GM12878 (cell line): ENCODE results near the gene CREBRF. TPM values are rescaled to one million over a fixed set of nuclear protein-coding genes. Genes with fewer than 3 reads are reported as not detected.

ENCODE experiments used
- BCL11A ChIP-seq: IDR thresholded peaks from 2 replicates; pipeline ENCODE4 v1.6.1; 2011; ENCODE audit warnings: low read depth, low read length
- CBX5 ChIP-seq: sonication (generic); IDR thresholded peaks from 2 replicates; pipeline ENCODE4 v1.6.1; 2016; ENCODE audit warnings: low read depth, moderate library complexity, mild to moderate bottlenecking, inconsistent platforms
- CREM ChIP-seq: IDR thresholded peaks from 2 replicates; pipeline ENCODE4 v1.6.1; 2014; ENCODE audit warnings: antibody characterized with exemption, low read depth
- DPF2 ChIP-seq: fragments of 450-650 bp; IDR thresholded peaks from 2 replicates; pipeline ENCODE4 v1.6.1; 2017; ENCODE audit warnings: mild to moderate bottlenecking
- HDAC2 ChIP-seq: fragments of 200-600 bp; sonication (generic); IDR thresholded peaks from 2 replicates; pipeline ENCODE4 v1.6.1; 2017
- HDAC6 ChIP-seq: fragments of 200-600 bp; sonication (generic); IDR thresholded peaks from one replicate; pipeline ENCODE4 v1.8.0; 2017; ENCODE audit warnings: antibody characterized with exemption; ENCODE audit not compliant: unreplicated experiment
- HSF1 ChIP-seq: fragments of 150-350 bp; IDR thresholded peaks from 2 replicates; pipeline ENCODE4 v1.6.1; 2014; ENCODE audit warnings: mild to moderate bottlenecking, low read depth, low read length
- JUNB ChIP-seq: IDR thresholded peaks from 2 replicates; pipeline ENCODE4 v1.6.1; 2016; ENCODE audit warnings: antibody characterized with exemption, mild to moderate bottlenecking
- KAT2A ChIP-seq: conservative IDR thresholded peaks from 2 replicates; pipeline ENCODE4 v1.6.1; 2011; ENCODE audit warnings: low read depth, low read length; ENCODE audit not compliant: control insufficient read depth
- PAX8 ChIP-seq: fragments of 450-650 bp; IDR thresholded peaks from 2 replicates; pipeline ENCODE4 v1.6.1; 2017; ENCODE audit warnings: mild to moderate bottlenecking, moderate library complexity
- RB1 ChIP-seq: fragments of 450-650 bp; formaldehyde crosslinking; IDR thresholded peaks from 2 replicates; pipeline ENCODE4 v1.6.1; 2017; ENCODE audit warnings: mild to moderate bottlenecking, borderline replicate concordance
- RELA ChIP-seq: fragments of 450-650 bp; IDR thresholded peaks from 2 replicates; pipeline ENCODE4 v1.8.0; 2014; ENCODE audit warnings: borderline replicate concordance; ENCODE audit not compliant: partially characterized antibody
- REST ChIP-seq: IDR thresholded peaks from 2 replicates; pipeline ENCODE4 v1.6.1; 2012; ENCODE audit warnings: mild to moderate bottlenecking, low read depth, low read length
- SMC3 ChIP-seq: IDR thresholded peaks from 2 replicates; pipeline ENCODE4 v1.6.1; 2011; ENCODE audit warnings: low read length, improper control_type of control experiment, borderline replicate concordance
- SREBF2 ChIP-seq: IDR thresholded peaks from 2 replicates; pipeline ENCODE4 v1.6.1; 2012; ENCODE audit warnings: mild to moderate bottlenecking, low read length
- TAF1 ChIP-seq: IDR thresholded peaks from 2 replicates; pipeline ENCODE4 v1.6.1; 2011; ENCODE audit warnings: mild to moderate bottlenecking, low read depth, low read length, borderline replicate concordance
- YY1 ChIP-seq: IDR thresholded peaks from 2 replicates; pipeline ENCODE4 v1.6.1; 2011; ENCODE audit warnings: low read depth, mild to moderate bottlenecking, low read length
- ZNF217 ChIP-seq: fragments of 450-650 bp; IDR thresholded peaks from 2 replicates; pipeline ENCODE4 v1.6.1; 2017; ENCODE audit warnings: antibody characterized with exemption, mild to moderate bottlenecking
- polyA plus RNA-seq, 11 experiments: library from polyadenylated mRNA; depleted of rRNA in 4 of 11; unstranded in 6 of 11; stranded (reverse) in 5 of 11; fragments of >200 nt; fragmentation: Nextera tagmentation in 4 of 11; fragmentation: Illumina TruSeq in 1 of 11; extraction: Ambion mirVana in 4 of 11; extraction: Trizol in 1 of 11; gene quantifications; 1 replicate in 1 of 11; 2 replicates in 10 of 11; pipeline versions ENCODE4 v1.2.1 to v1.2.3, GENCODE V29; 2011 to 2016; ENCODE audit warnings: inconsistent platforms in 2 of 11, missing spikeins in 2 of 11, low read depth in 1 of 11
- total RNA-seq, 4 experiments: library from RNA; depleted of rRNA in 3 of 4; stranded (reverse); fragments of >200 nt in 3 of 4; fragmentation: Illumina TruSeq in 1 of 4; extraction: Trizol in 1 of 4; gene quantifications; 2 replicates each; pipeline versions ENCODE4 v1.2.1 to v1.2.3, GENCODE V29; 2013 to 2021
- TF ChIP-seq, protein P1 (sequence below): fragments of 450-650 bp; formaldehyde crosslinking; IDR thresholded peaks from 2 replicates; pipeline ENCODE4 v1.4.0; 2022; ENCODE audit warnings: mild to moderate bottlenecking, moderate library complexity
- TF ChIP-seq, protein P2 (sequence below): fragments of 450-650 bp; IDR thresholded peaks from 2 replicates; pipeline ENCODE4 v1.6.1; 2016; ENCODE audit warnings: mild to moderate bottlenecking
- TF ChIP-seq, protein P3 (sequence below): IDR thresholded peaks from 2 replicates; pipeline ENCODE4 v1.6.1; 2011; ENCODE audit warnings: low read depth, mild to moderate bottlenecking, low read length, moderate library complexity, borderline replicate concordance; ENCODE audit errors: extremely low read depth

The CREBRF gene
- total and polyA plus RNA-seq, 10 of the 15 experiments (the other 5 are each of a cell fraction or from before 2014, with no cell fraction given), result 1.2 to 12.7 (median 3.9) TPM

- TF ChIP-seq PAX8 (no peak), CREM (peak; percentile 62; the same call in 1 of the 2 replicates), RELA (peak; percentile 51), CBX5 (no peak; the same call in 1 of the 2 replicates), KAT2A (no peak), ZNF217 (no peak), TAF1 (no peak), HSF1 (no peak), SMC3 (no peak), RB1 (no peak), HDAC2 (no peak), SREBF2 (no peak), JUNB (no peak; the same call in 1 of the 2 replicates), BCL11A (peak; percentile 12; the same call in 1 of the 2 replicates), YY1 (0 out of 2 replicates have a peak, but pooled peaks have one; percentile 31), HDAC6 (no peak), DPF2 (peak; percentile 77), REST (no peak)
- TF ChIP-seq, protein P1, sequence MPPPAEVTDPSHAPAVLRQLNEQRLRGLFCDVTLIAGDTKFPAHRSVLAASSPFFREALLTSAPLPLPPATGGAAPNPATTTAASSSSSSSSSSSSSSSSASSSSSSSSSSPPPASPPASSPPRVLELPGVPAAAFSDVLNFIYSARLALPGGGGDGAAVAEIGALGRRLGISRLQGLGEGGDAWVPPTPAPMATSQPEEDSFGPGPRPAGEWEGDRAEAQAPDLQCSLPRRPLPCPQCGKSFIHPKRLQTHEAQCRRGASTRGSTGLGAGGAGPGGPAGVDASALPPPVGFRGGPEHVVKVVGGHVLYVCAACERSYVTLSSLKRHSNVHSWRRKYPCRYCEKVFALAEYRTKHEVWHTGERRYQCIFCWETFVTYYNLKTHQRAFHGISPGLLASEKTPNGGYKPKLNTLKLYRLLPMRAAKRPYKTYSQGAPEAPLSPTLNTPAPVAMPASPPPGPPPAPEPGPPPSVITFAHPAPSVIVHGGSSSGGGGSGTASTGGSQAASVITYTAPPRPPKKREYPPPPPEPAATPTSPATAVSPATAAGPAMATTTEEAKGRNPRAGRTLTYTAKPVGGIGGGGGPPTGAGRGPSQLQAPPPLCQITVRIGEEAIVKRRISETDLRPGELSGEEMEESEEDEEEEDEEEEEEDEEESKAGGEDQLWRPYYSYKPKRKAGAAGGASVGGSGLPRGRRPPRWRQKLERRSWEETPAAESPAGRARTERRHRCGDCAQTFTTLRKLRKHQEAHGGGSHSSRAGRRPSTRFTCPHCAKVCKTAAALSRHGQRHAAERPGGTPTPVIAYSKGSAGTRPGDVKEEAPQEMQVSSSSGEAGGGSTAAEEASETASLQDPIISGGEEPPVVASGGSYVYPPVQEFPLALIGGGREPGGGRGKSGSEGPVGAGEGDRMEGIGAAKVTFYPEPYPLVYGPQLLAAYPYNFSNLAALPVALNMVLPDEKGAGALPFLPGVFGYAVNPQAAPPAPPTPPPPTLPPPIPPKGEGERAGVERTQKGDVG (CRISPR knock-in tag), result no peak
- TF ChIP-seq, protein P2, sequence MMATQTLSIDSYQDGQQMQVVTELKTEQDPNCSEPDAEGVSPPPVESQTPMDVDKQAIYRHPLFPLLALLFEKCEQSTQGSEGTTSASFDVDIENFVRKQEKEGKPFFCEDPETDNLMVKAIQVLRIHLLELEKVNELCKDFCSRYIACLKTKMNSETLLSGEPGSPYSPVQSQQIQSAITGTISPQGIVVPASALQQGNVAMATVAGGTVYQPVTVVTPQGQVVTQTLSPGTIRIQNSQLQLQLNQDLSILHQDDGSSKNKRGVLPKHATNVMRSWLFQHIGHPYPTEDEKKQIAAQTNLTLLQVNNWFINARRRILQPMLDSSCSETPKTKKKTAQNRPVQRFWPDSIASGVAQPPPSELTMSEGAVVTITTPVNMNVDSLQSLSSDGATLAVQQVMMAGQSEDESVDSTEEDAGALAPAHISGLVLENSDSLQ, result 0 out of 2 replicates have a peak, but pooled peaks have one; percentile 20
- TF ChIP-seq, protein P3, sequence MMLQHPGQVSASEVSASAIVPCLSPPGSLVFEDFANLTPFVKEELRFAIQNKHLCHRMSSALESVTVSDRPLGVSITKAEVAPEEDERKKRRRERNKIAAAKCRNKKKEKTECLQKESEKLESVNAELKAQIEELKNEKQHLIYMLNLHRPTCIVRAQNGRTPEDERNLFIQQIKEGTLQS, result no peak
Observed at GRCh38 chr5:173035904-173036707, 20.0 kb upstream of the CREBRF start (continued).
